SK-N-SH (cell line): ENCODE data around the gene CERS6. TPM values are rescaled to one million over a fixed set of nuclear protein-coding genes. Genes with fewer than 3 reads are reported as not detected.

ENCODE experiments used
- CTCF ChIA-PET: fragments of 300-600, 350-600 bp; formaldehyde crosslinking; extraction: SDS; loops from one replicate; lab custom pipeline; 2021; lab: Yijun Ruan, JAX
- POLR2A ChIA-PET: fragments of 350-600 bp; sonication (Branson Sonifier 250); formaldehyde crosslinking; extraction: SDS; loops from one replicate; lab custom pipeline; 2020; ENCODE audit warnings: antibody characterized with exemption, inconsistent platforms; lab: Yijun Ruan, JAX
- DNase-seq: peaks from one replicate; pipeline ENCODE4 v3.0.0; 2012
- H2AFZ ChIP-seq: fragments of 200-600 bp; sonication (generic); 2 replicates; pipeline ENCODE4 v1.8.1; 2016; ENCODE audit warnings: antibody characterized with exemption, mild to moderate bottlenecking, low read depth
- H3F3A ChIP-seq: fragments of 200-600 bp; sonication (generic); replicated peaks from 2 replicates; pipeline ENCODE3; 2016; ENCODE audit warnings: antibody characterized with exemption, mild to moderate bottlenecking; ENCODE audit not compliant: insufficient read depth
- H3K27ac ChIP-seq, 2 experiments: fragments of 200-500 bp in 1 of 2; fragments of 200-600 bp in 1 of 2; sonication (Bioruptor generic) in 1 of 2; sonication (generic), shearing (Covaris generic) in 1 of 2; 2 replicates each; pipeline versions ENCODE4 v1.5.1 to v1.6.1; 2014 to 2016; ENCODE audit warnings: low read depth in 2 of 2, inconsistent platforms in 1 of 2, low read length in 1 of 2, mild to moderate bottlenecking in 1 of 2, mixed read lengths in 1 of 2
- H3K27me3 ChIP-seq: fragments of 200-600 bp; sonication (generic), shearing (Covaris generic); 2 replicates; pipeline ENCODE4 v1.6.1; 2016; ENCODE audit warnings: mixed run types; ENCODE audit not compliant: insufficient read depth
- H3K36me3 ChIP-seq, 2 experiments: fragments of 200-500 bp in 1 of 2; fragments of 200-600 bp in 1 of 2; sonication (Bioruptor generic) in 1 of 2; sonication (generic) in 1 of 2; replicated peaks in 1 of 2; 2 replicates each; pipeline versions ENCODE3 to v1.5.1; 2014 to 2016; ENCODE audit warnings: low read length in 1 of 2, mild to moderate bottlenecking in 1 of 2; ENCODE audit not compliant: insufficient read depth in 2 of 2, control insufficient read depth in 1 of 2
- H3K4me1 ChIP-seq, 2 experiments: fragments of 200-500 bp in 1 of 2; fragments of 200-600 bp in 1 of 2; sonication (Bioruptor generic) in 1 of 2; sonication (generic), shearing (Covaris generic) in 1 of 2; 2 replicates each; pipeline versions ENCODE4 v1.5.1 to v1.6.1; 2014 to 2016; ENCODE audit warnings: low read depth in 1 of 2, low read length in 1 of 2, mixed run types in 1 of 2; ENCODE audit not compliant: insufficient read depth in 2 of 2, control insufficient read depth in 1 of 2
- H3K4me2 ChIP-seq: fragments of 200-600 bp; sonication (generic), shearing (Covaris generic); 2 replicates; pipeline ENCODE4 v1.6.1; 2017; ENCODE audit warnings: mixed run types
- H3K4me3 ChIP-seq, 2 experiments: fragments of 200-500 bp in 1 of 2; fragments of 200-600 bp in 1 of 2; sonication (Bioruptor generic) in 1 of 2; sonication (generic), shearing (Covaris generic) in 1 of 2; 2 replicates each; pipeline versions ENCODE4 v1.5.1 to v1.8.1; 2014 to 2016; ENCODE audit warnings: low read depth in 2 of 2, inconsistent platforms in 1 of 2, low read length in 1 of 2, mild to moderate bottlenecking in 1 of 2, mixed read lengths in 1 of 2, moderate library complexity in 1 of 2
- H3K79me2 ChIP-seq: fragments of 200-600 bp; sonication (generic); 2 replicates; pipeline ENCODE4 v1.8.1; 2017; ENCODE audit warnings: mild to moderate bottlenecking; ENCODE audit not compliant: insufficient read depth
- H3K9ac ChIP-seq: fragments of 200-600 bp; sonication (generic); 2 replicates; pipeline ENCODE4 v1.6.1; 2017; ENCODE audit warnings: mixed run types
- H3K9me2 ChIP-seq: fragments of 200-600 bp; sonication (generic); 2 replicates; pipeline ENCODE4 v1.6.1; 2017; ENCODE audit warnings: mixed run types
- H3K9me3 ChIP-seq: fragments of 200-600 bp; sonication (generic); 2 replicates; pipeline ENCODE4 v1.6.1; 2017; ENCODE audit warnings: mixed run types, mild to moderate bottlenecking, moderate library complexity
- H4K20me1 ChIP-seq: fragments of 200-600 bp; sonication (generic); 2 replicates; pipeline ENCODE4 v1.6.1; 2017; ENCODE audit warnings: mild to moderate bottlenecking, mixed run types; ENCODE audit not compliant: insufficient read depth
- EP300 ChIP-seq, 2 experiments: IDR thresholded peaks; 2 replicates each; pipeline versions ENCODE4 v1.4.0 to v1.6.1; 2012; ENCODE audit warnings: borderline replicate concordance in 1 of 2, low read depth in 1 of 2, low read length in 1 of 2
- FOXJ3 ChIP-seq: sonication (generic); formaldehyde crosslinking; IDR thresholded peaks from 2 replicates; pipeline ENCODE4 v1.5.1; 2020; ENCODE audit warnings: mild to moderate bottlenecking, missing genetic modification reagents
- GATA2 ChIP-seq: sonication (generic); formaldehyde crosslinking; IDR thresholded peaks from 2 replicates; pipeline ENCODE4 v1.5.0; 2020; ENCODE audit warnings: mild to moderate bottlenecking, missing genetic modification reagents
- MEF2A ChIP-seq: IDR thresholded peaks from 2 replicates; pipeline ENCODE4 v1.4.0; 2012; ENCODE audit warnings: low read depth, borderline replicate concordance
- MXI1 ChIP-seq: IDR thresholded peaks from 2 replicates; pipeline ENCODE4 v1.6.1; 2012; ENCODE audit warnings: mild to moderate bottlenecking, low read depth, low read length, improper control_type of control experiment
- RAD21 ChIP-seq: IDR thresholded peaks from 2 replicates; pipeline ENCODE4 v1.6.1; 2012; ENCODE audit warnings: mild to moderate bottlenecking, low read length
- RXRA ChIP-seq: IDR thresholded peaks from 2 replicates; pipeline ENCODE4 v1.4.0; 2012; ENCODE audit warnings: low read depth, mild to moderate bottlenecking, borderline replicate concordance
- SMC3 ChIP-seq: IDR thresholded peaks from 2 replicates; pipeline ENCODE4 v1.6.1; 2012; ENCODE audit warnings: low read depth, low read length, improper control_type of control experiment
- TEAD4 ChIP-seq: IDR thresholded peaks from 2 replicates; pipeline ENCODE4 v1.4.0; 2012; ENCODE audit warnings: mild to moderate bottlenecking, borderline replicate concordance; ENCODE audit not compliant: insufficient read depth
- YY1 ChIP-seq: IDR thresholded peaks from 2 replicates; pipeline ENCODE4 v1.4.0; 2012; ENCODE audit warnings: low read depth, mild to moderate bottlenecking
- WGBS: methylation state at CpG from one replicate; pipeline ENCODE4 v1.1.6; 2017; ENCODE audit warnings: low lambda C conversion rate; 5-methylcytosine and 5-hydroxymethylcytosine counted together
- polyA plus RNA-seq, 3 experiments: library from polyadenylated mRNA; depleted of rRNA; stranded (reverse); fragments of >200 nt; gene quantifications; 2 replicates each; pipeline ENCODE4 v1.2.3, GENCODE V29; 2012
- TF ChIP-seq, protein P1 (sequence below): fragments of 200-600 bp; sonication (generic); IDR thresholded peaks from 2 replicates; pipeline ENCODE4 v1.6.1; 2017; ENCODE audit warnings: antibody characterized with exemption, mild to moderate bottlenecking, moderate library complexity
- TF ChIP-seq, protein P2 (sequence below): IDR thresholded peaks from 2 replicates; pipeline ENCODE4 v1.4.0; 2012; ENCODE audit warnings: low read depth, borderline replicate concordance

The CERS6 gene
- polyA plus RNA-seq, 1 of the 3 experiments (the other 2 are of a cell fraction), result 1.8 TPM

- H3K79me2 ChIP-seq, result no peaks in the 10 kb centered on the region
- H3K4me3 ChIP-seq, result no peak overlapping the region
- H3K27ac ChIP-seq, result peak overlapping the region in 1 of 2 experiments; percentile 24; a peak in 1 of 4 replicates
- H3K9ac ChIP-seq, result no peak overlapping the region
- H3F3A ChIP-seq, result peaks cover 4% of the 10 kb centered on the region
- POLR2A ChIA-PET, result no interaction called here
- WGBS, result 93% methylated on average over 4 of the region's 4 CpGs
- no peaks in the 10 kb centered on the region for H3K9me2 ChIP-seq
- no peaks in the 10 kb centered on the region for H3K36me3 ChIP-seq
- no peak overlapping the region for H2AFZ ChIP-seq
- H4K20me1 ChIP-seq, result no peaks in the 10 kb centered on the region
- H3K9me3 ChIP-seq, result no peaks in the 10 kb centered on the region
- H3K4me1 ChIP-seq, result peaks cover 0 to 21% of the 10 kb centered on the region in 2 experiments; a peak in 2 of 4 replicates
- H3K4me2 ChIP-seq, result no peak overlapping the region
- CTCF ChIA-PET, result interaction anchor here (0.7 to 2.2 kb wide), 18 partner anchors 14 to 440 kb away, joined by 3 to 23 read pairs (median 3); no protein-coding TSS in a partner anchor
- H3K27me3 ChIP-seq, result no peaks in the 10 kb centered on the region
- no peak for DNase-seq
- no peak for TF ChIP-seq YY1
- TF ChIP-seq, all 33 proteins: peak for 0
Measured at GRCh38 chr2:168686452-168687191, 230.6 kb downstream of the CERS6 start.

GRCh38 chr2:168687314-168687713 is 231.2 kb downstream of the CERS6 start:
- H3K27me3 ChIP-seq, result no peaks in the 10 kb centered on the region
- ChIA-PET POLR2A (no interaction called here), CTCF (interaction anchor here (0.7 to 2.2 kb wide), 17 partner anchors 13 to 441 kb away, joined by 3 to 23 read pairs (median 3); no protein-coding TSS in a partner anchor)
- no peaks in the 10 kb centered on the region for H3K36me3 ChIP-seq
- no peaks in the 10 kb centered on the region for H3K9me2 ChIP-seq
- no peak overlapping the region for H3K9ac ChIP-seq
- H2AFZ ChIP-seq, result no peak overlapping the region
- no peak overlapping the region for H3K4me2 ChIP-seq
- no peak for DNase-seq
- no peaks in the 10 kb centered on the region for H4K20me1 ChIP-seq
- H3K27ac ChIP-seq, result no peak overlapping the region
- H3K79me2 ChIP-seq, result no peaks in the 10 kb centered on the region
- TF ChIP-seq RAD21 (peak; percentile 67), MEF2A (no peak), SMC3 (peak; percentile 56), TEAD4 (no peak), MXI1 (no peak)
- TF ChIP-seq, protein P1, sequence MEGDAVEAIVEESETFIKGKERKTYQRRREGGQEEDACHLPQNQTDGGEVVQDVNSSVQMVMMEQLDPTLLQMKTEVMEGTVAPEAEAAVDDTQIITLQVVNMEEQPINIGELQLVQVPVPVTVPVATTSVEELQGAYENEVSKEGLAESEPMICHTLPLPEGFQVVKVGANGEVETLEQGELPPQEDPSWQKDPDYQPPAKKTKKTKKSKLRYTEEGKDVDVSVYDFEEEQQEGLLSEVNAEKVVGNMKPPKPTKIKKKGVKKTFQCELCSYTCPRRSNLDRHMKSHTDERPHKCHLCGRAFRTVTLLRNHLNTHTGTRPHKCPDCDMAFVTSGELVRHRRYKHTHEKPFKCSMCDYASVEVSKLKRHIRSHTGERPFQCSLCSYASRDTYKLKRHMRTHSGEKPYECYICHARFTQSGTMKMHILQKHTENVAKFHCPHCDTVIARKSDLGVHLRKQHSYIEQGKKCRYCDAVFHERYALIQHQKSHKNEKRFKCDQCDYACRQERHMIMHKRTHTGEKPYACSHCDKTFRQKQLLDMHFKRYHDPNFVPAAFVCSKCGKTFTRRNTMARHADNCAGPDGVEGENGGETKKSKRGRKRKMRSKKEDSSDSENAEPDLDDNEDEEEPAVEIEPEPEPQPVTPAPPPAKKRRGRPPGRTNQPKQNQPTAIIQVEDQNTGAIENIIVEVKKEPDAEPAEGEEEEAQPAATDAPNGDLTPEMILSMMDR, result peak; percentile 43
- TF ChIP-seq, all 33 proteins: peak for 3
- H3K4me1 ChIP-seq, result peaks cover 0 to 21% of the 10 kb centered on the region in 2 experiments; a peak in 2 of 4 replicates
- H3K4me3 ChIP-seq, result no peak overlapping the region
- 86% methylated on average over 3 of the region's 3 CpGs for WGBS
- peaks cover 4% of the 10 kb centered on the region for H3F3A ChIP-seq
- no peaks in the 10 kb centered on the region for H3K9me3 ChIP-seq

DNA sequence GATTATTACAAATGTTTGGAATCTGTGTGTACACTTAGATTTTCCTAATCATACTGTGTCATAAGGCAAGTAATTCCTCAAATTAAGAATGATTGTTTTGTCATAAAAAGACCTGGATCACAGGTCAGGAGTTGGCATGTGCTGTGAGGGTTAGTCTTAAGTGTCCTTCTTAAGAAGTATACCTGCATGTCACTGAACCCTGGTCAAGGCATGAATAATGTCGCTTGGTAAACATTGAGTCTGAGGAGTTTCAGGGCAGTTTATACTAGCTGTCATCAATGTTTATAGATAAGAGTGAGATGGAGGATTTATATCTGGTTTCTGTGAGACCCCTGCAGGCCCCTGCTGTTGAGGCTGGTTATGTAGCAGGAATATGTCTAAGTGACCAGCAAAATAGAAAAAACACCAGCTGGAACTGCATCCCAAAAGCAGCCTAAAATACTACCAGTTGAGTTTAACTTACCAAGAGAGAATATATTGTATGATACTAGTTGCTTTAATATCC is 234.4 kb downstream of the CERS6 start:
- 100% methylated on average over 1 of the region's 1 CpG for WGBS
- CTCF ChIA-PET, result interaction anchor here (1.4 to 2.3 kb wide), 2 partner anchors 67 to 344 kb away, joined by 3 to 13 read pairs; no protein-coding TSS in a partner anchor

More for the DNA sequence above, 234.4 kb downstream of the CERS6 start:
- DNase-seq, result no peak
- H3K4me1 ChIP-seq, result peaks cover 0 to 16% of the 10 kb centered on the region in 2 experiments; a peak in 2 of 4 replicates
- no peaks in the 10 kb centered on the region for H4K20me1 ChIP-seq
- H3K27me3 ChIP-seq, result no peaks in the 10 kb centered on the region
- H3K79me2 ChIP-seq, result no peaks in the 10 kb centered on the region
- H3K9ac ChIP-seq, result no peak overlapping the region
- no peak overlapping the region for H3K4me3 ChIP-seq
- no peak overlapping the region for H2AFZ ChIP-seq
- TF ChIP-seq TEAD4 (no peak), YY1 (no peak), GATA2 (CRISPR knock-in tag) (no peak), FOXJ3 (CRISPR knock-in tag) (no peak), RXRA (no peak), RAD21 (peak; percentile 22; the same call in 1 of the 2 replicates), EP300 (IDR thresholded peaks at IDR 0.05; ENCODE audit: borderline replicate concordance in 1 of 2, low read depth in 1 of 2, low read length in 1 of 2) (no peak)
- TF ChIP-seq, protein P2, sequence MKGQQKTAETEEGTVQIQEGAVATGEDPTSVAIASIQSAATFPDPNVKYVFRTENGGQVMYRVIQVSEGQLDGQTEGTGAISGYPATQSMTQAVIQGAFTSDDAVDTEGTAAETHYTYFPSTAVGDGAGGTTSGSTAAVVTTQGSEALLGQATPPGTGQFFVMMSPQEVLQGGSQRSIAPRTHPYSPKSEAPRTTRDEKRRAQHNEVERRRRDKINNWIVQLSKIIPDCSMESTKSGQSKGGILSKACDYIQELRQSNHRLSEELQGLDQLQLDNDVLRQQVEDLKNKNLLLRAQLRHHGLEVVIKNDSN, result no peak
- POLR2A ChIA-PET, result no interaction called here
- H3K27ac ChIP-seq, result no peak overlapping the region
- no peaks in the 10 kb centered on the region for H3K36me3 ChIP-seq
- H3K9me2 ChIP-seq, result no peaks in the 10 kb centered on the region
- H3F3A ChIP-seq, result peaks cover 4% of the 10 kb centered on the region
- H3K9me3 ChIP-seq, result no peaks in the 10 kb centered on the region
- no peak overlapping the region for H3K4me2 ChIP-seq
